ENCODE data around the gene HK2.

HK2 gene

DNA sequence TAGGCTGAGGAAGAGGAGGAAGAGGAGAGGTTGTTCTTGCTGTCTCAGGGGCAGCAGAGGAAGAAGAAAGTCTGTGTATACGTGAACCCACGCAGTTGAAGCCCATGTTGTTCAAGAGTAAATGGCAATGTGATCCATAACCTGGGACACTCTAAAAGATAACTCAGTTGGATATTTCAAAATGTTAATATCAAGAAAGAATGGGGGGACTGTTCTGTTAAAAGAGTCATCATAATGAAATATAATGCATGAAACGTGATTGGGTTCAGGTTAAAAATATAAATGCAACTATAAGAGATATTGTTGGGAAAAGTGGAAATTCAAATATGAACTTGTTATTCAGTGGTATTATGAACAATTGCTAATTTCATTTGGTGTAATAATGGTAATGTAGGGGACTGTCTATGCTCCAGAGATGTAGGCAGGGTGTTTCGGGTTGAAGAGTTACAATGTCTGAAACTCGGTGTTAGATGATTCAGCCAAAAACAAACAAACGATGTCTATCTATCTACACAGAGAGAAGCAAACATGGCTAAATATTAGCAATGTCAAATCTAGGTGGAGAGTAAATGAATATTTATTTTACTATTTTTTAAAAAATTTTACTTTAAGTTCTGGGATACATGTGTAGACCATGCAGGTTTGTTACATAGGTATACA lies 103.4 kb downstream of the HK2 start:
- DNase-seq (ENCODE audit: low read depth in 2 of 2), result no peak

GRCh38 chr2:74938264-74938663 lies 104.3 kb downstream of the HK2 start:
- no peak for DNase-seq (ENCODE audit: low read depth in 2 of 2)

- no peak for DNase-seq (ENCODE audit: low read depth in 2 of 2)
These were observed 106.2 kb downstream of the HK2 start for GRCh38 chr2:74939919-74940812.

- no peak for DNase-seq (ENCODE audit: low read depth in 2 of 2)
These were observed 107.4 kb downstream of the HK2 start for GRCh38 chr2:74941284-74941683.

- DNase-seq (ENCODE audit: low read depth in 2 of 2), result no peak
These were observed 108.3 kb downstream of the HK2 start for GRCh38 chr2:74942263-74942662.

Measured in fibroblast of skin of left biceps (primary cell).